Astrocyte of the cerebellum (primary cell): ENCODE data around the gene EMID1.

Experiments used
- DNase-seq: peaks from one replicate; pipeline ENCODE4 v3.0.0-alpha.2; 2011; ENCODE audit warnings: low read depth
- H3K4me3 ChIP-seq: 2 replicates; pipeline ENCODE4 v1.5.1; 2011; ENCODE audit warnings: mild to moderate bottlenecking, low read depth, low read length, moderate library complexity
- CTCF ChIP-seq: IDR thresholded peaks from 2 replicates; pipeline ENCODE4 v1.5.1; 2012; ENCODE audit warnings: low read length, low read depth, moderate library complexity, mild to moderate bottlenecking; ENCODE audit errors: missing control alignments
- in situ Hi-C: cut with HindIII; loops from 2 replicates; pipeline ENCODE4 v1.10.0; 2017; ENCODE audit warnings: low sequenced_read_pairs

EMID1 gene

DNA sequence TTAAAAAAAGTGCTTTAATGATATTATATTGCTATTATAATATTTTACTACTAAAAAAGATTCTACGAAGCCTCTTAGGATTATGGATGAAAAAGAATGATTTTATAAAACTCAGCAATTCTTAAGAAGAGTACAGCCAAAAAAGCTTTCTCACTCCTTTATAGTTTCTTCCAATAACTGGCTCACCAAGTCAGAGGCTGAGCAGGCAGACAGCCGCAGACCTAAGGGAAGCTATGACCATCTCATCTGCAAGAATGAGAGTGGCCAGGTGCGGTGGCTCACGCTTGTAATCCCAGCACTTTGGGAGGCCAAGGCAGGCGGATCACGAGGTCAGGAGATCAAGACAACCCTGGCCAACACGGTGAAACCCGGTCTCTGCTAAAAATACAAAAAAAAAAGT, 12.7 kb upstream of the EMID1 start:
- TF ChIP-seq CTCF, result no peak
- no peak overlapping the region for H3K4me3 ChIP-seq
- no peak for DNase-seq
- in situ Hi-C loops, result no loop called here

GRCh38 chr22:29194184-29194583, 11.5 kb upstream of the EMID1 start:
- no peak for TF ChIP-seq CTCF
- H3K4me3 ChIP-seq, result no peak overlapping the region
- no peak for DNase-seq
- in situ Hi-C loops, result no loop called here

DNA sequence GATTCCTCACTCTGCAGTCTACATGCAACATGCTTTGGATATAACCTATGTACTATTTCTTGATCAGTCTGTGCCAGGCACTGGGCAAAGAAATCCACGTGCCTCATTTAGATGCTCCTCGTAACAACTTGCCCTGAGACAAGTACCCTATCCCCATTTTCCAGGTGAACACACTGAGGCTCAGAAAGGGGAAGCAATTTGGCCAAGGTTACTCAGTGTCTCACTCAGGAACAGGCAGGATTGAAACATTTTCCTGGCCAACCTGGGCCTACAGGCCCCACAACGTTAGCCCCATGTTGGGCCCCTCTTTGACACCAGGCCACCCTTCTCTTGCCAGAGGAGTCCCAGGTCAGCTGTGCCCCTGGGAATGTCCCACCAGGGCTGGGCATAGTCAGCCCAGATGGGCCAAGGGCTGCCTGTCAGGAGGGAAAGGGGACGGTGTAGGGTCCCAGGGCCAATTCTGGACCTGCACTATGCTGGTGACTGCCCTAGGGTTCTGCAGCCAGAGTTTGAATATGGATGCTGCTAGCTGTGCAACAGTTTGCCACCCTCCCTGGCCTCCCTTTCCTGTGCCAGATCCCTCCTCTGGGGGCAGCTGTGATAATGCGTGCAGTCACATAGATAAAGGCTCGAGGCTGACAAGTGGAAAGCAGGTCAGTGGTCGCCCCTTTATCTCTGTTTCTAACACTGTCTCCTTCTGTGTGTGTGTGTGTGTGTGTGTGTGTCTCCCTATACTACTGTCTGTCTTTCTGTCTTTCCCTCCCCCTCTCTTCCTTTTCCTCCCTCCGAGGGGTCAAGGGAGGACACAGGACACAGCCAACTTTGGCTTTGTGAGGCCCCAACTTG, 10.4 kb upstream of the EMID1 start:
- in situ Hi-C loops, result no loop called here
- no peak for DNase-seq
- H3K4me3 ChIP-seq, result no peak overlapping the region
- TF ChIP-seq CTCF, result no peak

DNA sequence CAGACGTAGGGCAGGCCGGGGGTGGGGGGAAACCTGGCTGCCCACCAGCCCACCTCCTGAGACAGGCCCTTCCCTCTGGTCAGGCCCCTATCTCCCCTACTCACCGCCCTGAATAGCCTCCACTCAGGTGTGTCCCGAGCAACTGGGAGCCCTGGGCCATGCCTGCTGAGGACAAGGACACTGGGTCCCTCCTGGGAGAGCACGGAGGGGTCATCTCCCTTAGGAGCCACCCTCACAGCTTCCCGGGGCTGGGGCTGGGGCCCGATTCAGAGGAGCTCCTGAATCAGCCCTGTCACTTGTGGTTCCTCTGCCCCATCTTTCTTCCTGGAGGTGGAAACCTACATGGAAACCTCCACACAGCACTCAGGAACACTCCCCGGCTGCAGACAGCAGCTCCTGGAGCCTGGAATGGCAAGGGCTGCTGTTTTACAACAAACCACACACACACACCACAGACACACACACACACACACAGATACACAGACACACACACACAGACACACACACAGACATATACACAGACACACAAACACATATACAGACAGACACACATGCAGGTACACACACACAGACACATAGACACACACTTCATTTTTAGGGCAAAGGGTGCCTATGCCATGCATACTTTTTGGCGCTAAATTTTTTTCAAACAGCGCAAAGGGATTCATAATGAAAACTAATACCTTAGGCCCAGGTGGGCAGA, 9.6 kb upstream of the EMID1 start:
- no peak for TF ChIP-seq CTCF
- no peak for DNase-seq
- no peak overlapping the region for H3K4me3 ChIP-seq
- in situ Hi-C loops, result no loop called here

DNA sequence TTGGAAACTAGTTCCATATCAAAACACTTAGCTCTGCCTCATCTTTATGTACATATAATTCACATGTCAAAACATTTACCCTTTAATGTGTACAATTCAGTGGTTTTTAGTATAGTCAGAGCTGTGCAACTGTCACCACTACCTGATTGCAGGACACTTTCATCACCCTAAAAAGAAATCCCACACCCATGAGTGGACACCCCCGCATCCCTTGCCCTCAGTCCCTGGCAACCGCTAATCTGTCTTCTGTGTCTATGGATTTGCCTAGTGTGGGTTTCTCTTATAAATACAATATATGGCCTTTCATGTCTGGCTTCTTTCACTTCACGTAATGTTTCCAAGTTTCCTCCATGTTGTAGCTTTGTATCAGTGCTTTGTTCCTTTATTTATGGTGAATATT, 8.6 kb upstream of the EMID1 start:
- H3K4me3 ChIP-seq, result no peak overlapping the region
- TF ChIP-seq CTCF, result no peak
- no peak for DNase-seq
- in situ Hi-C loops, result no loop called here

DNA sequence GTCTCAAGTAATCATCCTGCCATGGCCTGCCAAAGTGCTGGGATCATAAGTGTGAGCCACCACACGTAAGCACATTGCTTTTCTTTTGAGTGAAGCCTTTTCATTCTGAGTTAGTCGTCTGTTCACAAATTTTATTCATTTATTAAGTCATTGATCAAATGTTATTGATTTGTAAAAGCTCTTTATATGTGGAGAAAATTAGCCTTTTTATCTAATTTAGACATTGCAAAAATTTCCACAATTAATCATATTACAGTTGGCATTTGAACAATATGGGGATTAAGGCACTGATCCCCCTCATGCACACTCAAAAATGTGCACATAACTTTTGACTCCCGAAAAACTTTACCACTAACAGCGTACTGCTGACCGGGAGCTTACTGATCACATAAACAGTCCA, 7.5 kb upstream of the EMID1 start:
- TF ChIP-seq CTCF, result no peak
- in situ Hi-C loops, result no loop called here
- no peak overlapping the region for H3K4me3 ChIP-seq
- no peak for DNase-seq
